Endodermal cell (in vitro differentiated cells): ENCODE measurements around the gene CYTH2. TPM values are rescaled to one million over a fixed set of nuclear protein-coding genes. Genes with fewer than 3 reads are reported as not detected.

Experiments used
- DNase-seq: peaks from one replicate; pipeline ENCODE4 v3.0.0-alpha.2; 2017
- H3K27ac ChIP-seq: 2 replicates; pipeline ENCODE4 v1.5.1; 2013; ENCODE audit warnings: mild to moderate bottlenecking, low read depth, low read length, moderate library complexity
- H3K27me3 ChIP-seq: 2 replicates; pipeline ENCODE4 v1.6.1; 2013; ENCODE audit warnings: mild to moderate bottlenecking, low read length, moderate library complexity; ENCODE audit not compliant: insufficient read depth, control insufficient read depth, poor library complexity, severe bottlenecking
- H3K36me3 ChIP-seq: 2 replicates; pipeline ENCODE4 v1.7.0; 2013; ENCODE audit warnings: mild to moderate bottlenecking, low read length, moderate library complexity; ENCODE audit not compliant: control insufficient read depth, insufficient read depth
- H3K4me1 ChIP-seq: one replicate; pipeline ENCODE4 v1.7.0; 2013; ENCODE audit warnings: low read length; ENCODE audit not compliant: control insufficient read depth, insufficient read depth
- H3K4me3 ChIP-seq: 2 replicates; pipeline ENCODE4 v1.5.1; 2013; ENCODE audit warnings: mild to moderate bottlenecking, low read length, moderate library complexity
- H3K9ac ChIP-seq: 2 replicates; pipeline ENCODE4 v1.6.1; 2013; ENCODE audit warnings: mild to moderate bottlenecking, low read length, moderate library complexity; ENCODE audit not compliant: poor library complexity, severe bottlenecking; ENCODE audit errors: extremely low read depth
- H3K9me3 ChIP-seq: 2 replicates; pipeline ENCODE4 v1.6.1; 2013; ENCODE audit warnings: mild to moderate bottlenecking, low read length, moderate library complexity; ENCODE audit not compliant: control insufficient read depth
- H3K27ac Mint-ChIP-seq: 2 replicates; pipeline ENCODE4 v1.8.0; 2020; ENCODE audit warnings: mixed read lengths
- H3K27me3 Mint-ChIP-seq: 2 replicates; pipeline ENCODE4 v1.8.0; 2021; ENCODE audit warnings: mild to moderate bottlenecking, mixed read lengths; ENCODE audit not compliant: insufficient read depth
- H3K36me3 Mint-ChIP-seq: 2 replicates; pipeline ENCODE4 v1.8.0; 2020; ENCODE audit warnings: low read depth, mixed read lengths
- H3K4me1 Mint-ChIP-seq: 2 replicates; pipeline ENCODE4 v1.8.0; 2020; ENCODE audit warnings: mixed read lengths
- H3K4me3 Mint-ChIP-seq: 2 replicates; pipeline ENCODE4 v1.8.0; 2020; ENCODE audit warnings: mild to moderate bottlenecking, moderate library complexity, mixed read lengths
- H3K9me3 Mint-ChIP-seq: 2 replicates; pipeline ENCODE4 v1.8.0; 2020; ENCODE audit warnings: mild to moderate bottlenecking, mixed read lengths
- WGBS, 2 experiments: methylation state at CpG; one replicate each; pipeline versions ENCODE4 v1.1.5 to v1.1.7; 2013; ENCODE audit warnings: missing lambda C conversion rate in 2 of 2, mixed read lengths in 1 of 2; ENCODE audit not compliant: insufficient coverage in 1 of 2, insufficient read length in 1 of 2; 5-methylcytosine and 5-hydroxymethylcytosine counted together
- total RNA-seq, 2 donors: library from RNA; stranded (reverse); fragmentation: NEBNext Ultra II Directional in 1 of 2; extraction: Animal tissue kit (Norgen Biotek cat#: 25700) in 1 of 2; gene quantifications; 2 replicates in 1 of 2; 3 replicates in 1 of 2; pipeline ENCODE4 v1.2.1, GENCODE V29; 2021
- TF ChIP-seq, protein P1 (sequence below): fragments of 200-600 bp; sonication (generic); conservative IDR thresholded peaks from 2 replicates; pipeline ENCODE4 v1.5.0; 2021; ENCODE audit warnings: antibody characterized with exemption, mild to moderate bottlenecking

CYTH2 gene
- total RNA-seq, 2 donors from 2014 or later: 106 to 133 TPM

- no peak overlapping the region for H3K4me3 ChIP-seq
- Mint-ChIP-seq H3K4me1 (no peaks in the 10 kb centered on the region), H3K27me3 (no peaks in the 10 kb centered on the region), H3K27ac (no peak overlapping the region), H3K4me3 (no peak overlapping the region), H3K9me3 (no peaks in the 10 kb centered on the region), H3K36me3 (peaks cover 38% of the 10 kb centered on the region)
- peaks cover 37% of the 10 kb centered on the region for H3K36me3 ChIP-seq
- no peaks in the 10 kb centered on the region for H3K9me3 ChIP-seq
- 100% methylated on average over 2 of the region's 2 CpGs; no CpG with 5 or more reads in 1 of the 2 experiments for WGBS, 2 experiments
- H3K27ac ChIP-seq: no peak overlapping the region
- no peaks in the 10 kb centered on the region for H3K27me3 ChIP-seq
- H3K4me1 ChIP-seq: no peaks in the 10 kb centered on the region
- no peak overlapping the region for H3K9ac ChIP-seq
- TF ChIP-seq, protein P1, sequence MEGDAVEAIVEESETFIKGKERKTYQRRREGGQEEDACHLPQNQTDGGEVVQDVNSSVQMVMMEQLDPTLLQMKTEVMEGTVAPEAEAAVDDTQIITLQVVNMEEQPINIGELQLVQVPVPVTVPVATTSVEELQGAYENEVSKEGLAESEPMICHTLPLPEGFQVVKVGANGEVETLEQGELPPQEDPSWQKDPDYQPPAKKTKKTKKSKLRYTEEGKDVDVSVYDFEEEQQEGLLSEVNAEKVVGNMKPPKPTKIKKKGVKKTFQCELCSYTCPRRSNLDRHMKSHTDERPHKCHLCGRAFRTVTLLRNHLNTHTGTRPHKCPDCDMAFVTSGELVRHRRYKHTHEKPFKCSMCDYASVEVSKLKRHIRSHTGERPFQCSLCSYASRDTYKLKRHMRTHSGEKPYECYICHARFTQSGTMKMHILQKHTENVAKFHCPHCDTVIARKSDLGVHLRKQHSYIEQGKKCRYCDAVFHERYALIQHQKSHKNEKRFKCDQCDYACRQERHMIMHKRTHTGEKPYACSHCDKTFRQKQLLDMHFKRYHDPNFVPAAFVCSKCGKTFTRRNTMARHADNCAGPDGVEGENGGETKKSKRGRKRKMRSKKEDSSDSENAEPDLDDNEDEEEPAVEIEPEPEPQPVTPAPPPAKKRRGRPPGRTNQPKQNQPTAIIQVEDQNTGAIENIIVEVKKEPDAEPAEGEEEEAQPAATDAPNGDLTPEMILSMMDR: no peak
- DNase-seq: no peak
These were observed 11.2 kb upstream of the CYTH2 start for GRCh38 chr19:48458016-48458415.

GRCh38 chr19:48461651-48461981 is 7.6 kb upstream of the CYTH2 start:
- Histone ChIP-seq H3K4me3 (no peak overlapping the region), H3K36me3 (peaks cover 16% of the 10 kb centered on the region), H3K4me1 (no peaks in the 10 kb centered on the region), H3K27ac (no peak overlapping the region), H3K27me3 (no peaks in the 10 kb centered on the region), H3K9me3 (no peaks in the 10 kb centered on the region), H3K9ac (no peak overlapping the region)
- peaks cover 15% of the 10 kb centered on the region for H3K27me3 Mint-ChIP-seq
- no peaks in the 10 kb centered on the region for H3K9me3 Mint-ChIP-seq
- no peak overlapping the region for H3K4me3 Mint-ChIP-seq
- H3K27ac Mint-ChIP-seq: no peak overlapping the region
- no peak for DNase-seq
- H3K4me1 Mint-ChIP-seq: no peaks in the 10 kb centered on the region
- TF ChIP-seq, protein P1: no peak
- H3K36me3 Mint-ChIP-seq: peaks cover 30% of the 10 kb centered on the region
- 96 to 98% methylated on average over 35 to 36 of the region's 36 CpGs for WGBS, 2 experiments

DNA sequence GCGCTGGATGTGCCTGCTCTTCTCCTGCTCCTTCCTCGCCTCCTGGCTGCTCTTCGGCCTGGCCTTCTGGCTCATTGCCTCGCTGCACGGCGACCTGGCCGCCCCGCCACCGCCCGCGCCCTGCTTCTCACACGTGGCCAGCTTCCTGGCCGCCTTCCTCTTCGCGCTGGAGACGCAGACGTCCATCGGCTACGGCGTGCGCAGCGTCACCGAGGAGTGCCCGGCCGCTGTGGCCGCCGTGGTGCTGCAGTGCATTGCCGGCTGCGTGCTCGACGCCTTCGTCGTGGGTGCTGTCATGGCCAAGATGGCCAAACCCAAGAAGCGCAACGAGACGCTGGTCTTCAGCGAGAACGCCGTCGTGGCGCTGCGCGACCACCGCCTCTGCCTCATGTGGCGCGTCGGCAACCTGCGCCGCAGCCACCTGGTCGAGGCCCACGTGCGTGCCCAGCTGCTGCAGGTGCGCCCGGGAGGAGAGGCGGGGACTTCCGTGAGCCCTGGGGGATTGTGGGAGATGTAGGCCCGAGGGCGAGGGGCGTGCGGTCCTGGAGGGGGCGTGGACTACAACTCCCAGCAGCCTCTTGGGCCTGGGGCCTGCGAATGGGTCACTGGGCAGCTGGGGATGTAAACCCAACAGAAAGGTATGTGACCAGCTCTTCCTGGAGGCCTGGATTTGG is 7.0 kb upstream of the CYTH2 start:
- Mint-ChIP-seq H3K9me3 (no peaks in the 10 kb centered on the region), H3K36me3 (peaks cover 27% of the 10 kb centered on the region), H3K27me3 (peaks cover 16% of the 10 kb centered on the region), H3K27ac (peak overlapping the region; percentile 39), H3K4me1 (no peaks in the 10 kb centered on the region), H3K4me3 (no peak overlapping the region)
- Histone ChIP-seq H3K4me1 (no peaks in the 10 kb centered on the region), H3K9ac (no peak overlapping the region), H3K27me3 (no peaks in the 10 kb centered on the region), H3K36me3 (peaks cover 15% of the 10 kb centered on the region), H3K27ac (no peak overlapping the region), H3K9me3 (no peaks in the 10 kb centered on the region), H3K4me3 (no peak overlapping the region)
- TF ChIP-seq, protein P1: no peak
- WGBS, 2 experiments: 94% methylated on average over 52 to 62 of the region's 62 CpGs
- DNase-seq: peak; percentile 94
